T-helper 2 cell treated with Interferon-gamma antibody and Interleukin-4, amounts not matched to agents 5 μg/mL and 100 μg/mL, for 36 hours (primary cell): ENCODE measurements around the gene SCIN.

Experiments used
- DNase-seq: peaks from one replicate; pipeline ENCODE4 v3.0.0; 2021; ENCODE audit warnings: low spot score
- H3K27ac Mint-ChIP-seq: one replicate; pipeline ENCODE4 v1.8.0; 2021; ENCODE audit warnings: mild to moderate bottlenecking, mixed read lengths
- H3K27me3 Mint-ChIP-seq: one replicate; pipeline ENCODE4 v1.8.0; 2021; ENCODE audit warnings: low read depth, mixed read lengths
- H3K36me3 Mint-ChIP-seq: one replicate; pipeline ENCODE4 v1.8.0; 2021; ENCODE audit warnings: low read depth, mixed read lengths
- H3K4me1 Mint-ChIP-seq: one replicate; pipeline ENCODE4 v1.8.0; 2021; ENCODE audit warnings: low read depth, mixed read lengths
- H3K4me3 Mint-ChIP-seq: one replicate; pipeline ENCODE4 v1.8.0; 2022; ENCODE audit warnings: mild to moderate bottlenecking, moderate library complexity, mixed read lengths
- H3K9me3 Mint-ChIP-seq: one replicate; pipeline ENCODE4 v1.8.0; 2021; ENCODE audit warnings: mixed read lengths

Gene SCIN

GRCh38 chr7:12610899-12611298 lies 40.4 kb downstream of the SCIN start:
- no peaks in the 10 kb centered on the region for H3K36me3 Mint-ChIP-seq
- H3K27me3 Mint-ChIP-seq, result no peaks in the 10 kb centered on the region
- H3K9me3 Mint-ChIP-seq, result no peaks in the 10 kb centered on the region
- no peak overlapping the region for H3K4me3 Mint-ChIP-seq
- no peaks in the 10 kb centered on the region for H3K4me1 Mint-ChIP-seq
- no peak overlapping the region for H3K27ac Mint-ChIP-seq
- DNase-seq, result no peak

GRCh38 chr7:12612622-12613021 lies 42.1 kb downstream of the SCIN start:
- no peak for DNase-seq
- Mint-ChIP-seq H3K36me3 (no peaks in the 10 kb centered on the region), H3K4me1 (no peaks in the 10 kb centered on the region), H3K4me3 (no peak overlapping the region), H3K9me3 (no peaks in the 10 kb centered on the region), H3K27ac (no peak overlapping the region), H3K27me3 (no peaks in the 10 kb centered on the region)

DNA sequence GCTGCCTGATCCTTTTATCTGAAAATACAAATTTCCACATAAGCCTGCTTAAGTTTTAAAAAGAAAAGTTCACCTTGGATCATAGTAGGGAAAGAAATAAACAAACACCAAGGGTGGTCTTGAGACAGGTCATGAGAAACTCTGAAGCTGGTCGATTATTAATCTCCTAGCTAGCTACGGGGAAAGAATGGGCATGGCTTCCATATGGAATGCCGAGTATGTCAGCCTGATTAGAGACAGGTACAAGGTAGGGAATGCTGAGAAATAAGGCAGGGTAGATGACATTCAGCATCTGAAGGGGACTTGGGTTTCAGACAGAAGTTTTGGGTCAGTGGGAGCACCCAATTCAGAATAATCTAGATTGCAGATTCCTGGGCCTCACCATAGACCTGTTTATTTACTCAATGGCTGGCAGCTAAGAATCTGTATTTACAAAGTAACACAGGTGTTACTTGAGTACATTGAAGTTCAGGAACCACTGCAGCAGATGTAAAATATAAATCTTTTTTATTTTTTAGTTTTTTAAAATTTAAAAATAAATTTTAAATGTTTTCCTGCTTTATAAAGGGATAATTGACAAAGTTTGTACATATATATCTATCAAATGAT lies 49.0 kb downstream of the SCIN start:
- Mint-ChIP-seq H3K27ac (no peak overlapping the region), H3K4me3 (no peak overlapping the region), H3K36me3 (no peaks in the 10 kb centered on the region), H3K27me3 (no peaks in the 10 kb centered on the region), H3K4me1 (no peaks in the 10 kb centered on the region), H3K9me3 (no peaks in the 10 kb centered on the region)
- DNase-seq, result no peak

DNA sequence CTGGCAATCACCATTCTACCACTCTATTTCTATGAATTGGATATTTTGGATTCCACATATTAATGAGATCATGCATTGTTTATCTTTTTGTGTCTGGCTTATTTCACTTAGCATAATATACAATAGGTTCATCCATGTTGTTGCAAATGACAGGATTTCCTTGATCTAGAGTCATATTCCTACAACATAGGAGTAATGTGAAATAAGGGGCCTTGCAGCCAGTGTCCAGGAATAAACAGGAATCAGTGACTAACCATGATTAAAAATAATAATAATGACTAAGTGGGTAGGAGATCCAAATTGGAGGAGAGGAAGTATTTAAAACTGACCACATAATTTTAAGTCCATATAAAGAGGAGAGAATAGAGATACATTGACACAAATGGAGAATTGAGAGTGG lies 49.9 kb downstream of the SCIN start:
- H3K27me3 Mint-ChIP-seq, result no peaks in the 10 kb centered on the region
- H3K27ac Mint-ChIP-seq, result no peak overlapping the region
- DNase-seq, result no peak
- H3K4me1 Mint-ChIP-seq, result no peaks in the 10 kb centered on the region
- no peaks in the 10 kb centered on the region for H3K9me3 Mint-ChIP-seq
- H3K4me3 Mint-ChIP-seq, result no peak overlapping the region
- H3K36me3 Mint-ChIP-seq, result no peaks in the 10 kb centered on the region

- Mint-ChIP-seq H3K9me3 (no peaks in the 10 kb centered on the region), H3K27me3 (no peaks in the 10 kb centered on the region), H3K27ac (no peak overlapping the region), H3K4me3 (no peak overlapping the region), H3K4me1 (no peaks in the 10 kb centered on the region), H3K36me3 (no peaks in the 10 kb centered on the region)
- no peak for DNase-seq
Observed at GRCh38 chr7:12623223-12623622, 52.7 kb downstream of the SCIN start.

DNA sequence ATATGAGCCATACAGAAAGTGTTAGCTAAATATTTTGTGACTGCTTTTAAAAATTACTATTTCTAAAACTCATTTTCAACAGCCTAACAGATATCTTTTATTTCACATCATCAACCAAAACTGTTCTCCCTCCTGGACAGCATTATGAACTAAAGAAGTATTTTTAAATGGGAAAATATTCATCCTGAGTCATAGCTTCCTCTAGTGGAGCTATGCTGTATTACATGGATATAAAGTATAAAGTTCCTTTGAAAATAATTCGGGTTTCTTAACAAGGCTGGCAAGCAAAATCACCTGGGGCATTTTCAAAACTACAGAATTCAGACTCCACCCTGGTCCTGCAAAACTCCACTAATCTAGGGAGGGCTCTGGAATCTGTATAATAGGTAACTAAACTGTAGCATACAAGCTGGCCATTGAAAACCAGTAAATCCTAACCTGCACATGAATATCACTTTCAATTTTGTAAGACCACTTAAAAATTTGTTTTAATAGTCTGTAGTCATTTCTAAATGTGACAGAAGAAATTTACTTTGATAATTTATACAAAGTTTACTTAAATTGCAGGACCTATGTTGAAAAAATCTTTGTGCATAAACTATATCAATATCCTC lies 53.5 kb downstream of the SCIN start:
- Mint-ChIP-seq H3K4me1 (no peaks in the 10 kb centered on the region), H3K27ac (no peak overlapping the region), H3K36me3 (no peaks in the 10 kb centered on the region), H3K9me3 (no peaks in the 10 kb centered on the region), H3K27me3 (no peaks in the 10 kb centered on the region), H3K4me3 (no peak overlapping the region)
- no peak for DNase-seq

GRCh38 chr7:12625836-12626235 lies 55.3 kb downstream of the SCIN start:
- H3K36me3 Mint-ChIP-seq, result no peaks in the 10 kb centered on the region
- DNase-seq, result no peak
- H3K4me1 Mint-ChIP-seq, result no peaks in the 10 kb centered on the region
- H3K4me3 Mint-ChIP-seq, result no peak overlapping the region
- no peak overlapping the region for H3K27ac Mint-ChIP-seq
- no peaks in the 10 kb centered on the region for H3K27me3 Mint-ChIP-seq
- no peaks in the 10 kb centered on the region for H3K9me3 Mint-ChIP-seq

- Mint-ChIP-seq H3K36me3 (no peaks in the 10 kb centered on the region), H3K4me1 (peaks cover 4% of the 10 kb centered on the region), H3K9me3 (no peaks in the 10 kb centered on the region), H3K4me3 (no peak overlapping the region), H3K27ac (no peak overlapping the region), H3K27me3 (peaks cover 7% of the 10 kb centered on the region)
- DNase-seq, result no peak
Observed at GRCh38 chr7:12629816-12630512, 59.4 kb downstream of the SCIN start.

GRCh38 chr7:12630513-12630819 lies 59.9 kb downstream of the SCIN start:
- DNase-seq, result no peak
- Mint-ChIP-seq H3K36me3 (no peaks in the 10 kb centered on the region), H3K4me1 (peaks cover 4% of the 10 kb centered on the region), H3K9me3 (no peaks in the 10 kb centered on the region), H3K4me3 (no peak overlapping the region), H3K27ac (no peak overlapping the region), H3K27me3 (peaks cover 7% of the 10 kb centered on the region)

DNA sequence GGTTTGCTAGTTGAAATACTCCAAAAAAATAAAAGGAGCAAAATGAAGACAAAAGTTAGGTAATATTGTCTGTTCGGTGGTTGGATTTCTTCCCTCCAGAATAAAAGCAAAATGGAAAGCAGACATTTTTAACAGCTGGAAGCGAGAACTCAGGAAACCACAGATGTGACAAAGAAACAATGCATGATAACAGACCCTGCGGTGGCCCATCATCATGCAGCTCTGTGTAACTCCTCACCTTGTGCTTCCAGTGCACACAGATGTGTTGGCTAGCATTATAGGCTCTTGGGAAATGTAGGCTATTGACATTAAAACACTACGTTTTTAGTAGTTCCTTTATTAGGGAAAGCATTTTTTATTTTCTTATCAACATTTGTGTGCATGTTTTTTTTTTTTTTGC lies 63.1 kb downstream of the SCIN start:
- H3K9me3 Mint-ChIP-seq, result no peaks in the 10 kb centered on the region
- H3K36me3 Mint-ChIP-seq, result no peaks in the 10 kb centered on the region
- peaks cover 10% of the 10 kb centered on the region for H3K27me3 Mint-ChIP-seq
- H3K4me1 Mint-ChIP-seq, result peaks cover 14% of the 10 kb centered on the region
- DNase-seq, result no peak
- H3K4me3 Mint-ChIP-seq, result no peak overlapping the region
- no peak overlapping the region for H3K27ac Mint-ChIP-seq

- H3K4me3 Mint-ChIP-seq, result peak overlapping the region; percentile 74
- no peaks in the 10 kb centered on the region for H3K36me3 Mint-ChIP-seq
- H3K4me1 Mint-ChIP-seq, result peaks cover 16% of the 10 kb centered on the region
- peak overlapping the region; percentile 61 for H3K27ac Mint-ChIP-seq
- no peaks in the 10 kb centered on the region for H3K9me3 Mint-ChIP-seq
- H3K27me3 Mint-ChIP-seq, result peaks cover 10% of the 10 kb centered on the region
- no peak for DNase-seq
Observed at GRCh38 chr7:12635830-12636229, 65.3 kb downstream of the SCIN start.

- Mint-ChIP-seq H3K4me1 (peaks cover 16% of the 10 kb centered on the region), H3K36me3 (no peaks in the 10 kb centered on the region), H3K4me3 (no peak overlapping the region), H3K9me3 (no peaks in the 10 kb centered on the region), H3K27ac (no peak overlapping the region), H3K27me3 (peaks cover 3% of the 10 kb centered on the region)
- no peak for DNase-seq
Observed at GRCh38 chr7:12637328-12637727, 66.8 kb downstream of the SCIN start.

- no peaks in the 10 kb centered on the region for H3K36me3 Mint-ChIP-seq
- no peaks in the 10 kb centered on the region for H3K9me3 Mint-ChIP-seq
- peaks cover 16% of the 10 kb centered on the region for H3K4me1 Mint-ChIP-seq
- H3K4me3 Mint-ChIP-seq, result peak overlapping the region; percentile 50
- H3K27ac Mint-ChIP-seq, result no peak overlapping the region
- H3K27me3 Mint-ChIP-seq, result peaks cover 3% of the 10 kb centered on the region
- no peak for DNase-seq
Observed at GRCh38 chr7:12637819-12638592, 67.5 kb downstream of the SCIN start.

- H3K36me3 Mint-ChIP-seq, result no peaks in the 10 kb centered on the region
Observed at GRCh38 chr7:12638851-12639456, 68.4 kb downstream of the SCIN start.

More at GRCh38 chr7:12638851-12639456, 68.4 kb downstream of the SCIN start:
- Mint-ChIP-seq H3K9me3 (no peaks in the 10 kb centered on the region), H3K27ac (no peak overlapping the region), H3K27me3 (peaks cover 3% of the 10 kb centered on the region), H3K4me3 (no peak overlapping the region), H3K4me1 (peaks cover 13% of the 10 kb centered on the region)
- no peak for DNase-seq
